IPS DF 19.7 (cell line): ENCODE measurements around the gene URM1.
A peak's percentile ranks its signal among the peaks of the same experiment; 100 is the strongest.

Experiments
- DNase-seq: peaks from one replicate; pipeline ENCODE4 v3.0.0-alpha.2; 2013; ENCODE audit warnings: low read depth, low spot score

The URM1 gene

GRCh38 chr9:128429513-128430086 is 58.4 kb downstream of the URM1 start:
- DNase-seq: no peak

- DNase-seq: no peak
These were observed 60.0 kb downstream of the URM1 start for GRCh38 chr9:128431207-128431606.

GRCh38 chr9:128434340-128434739 is 63.2 kb downstream of the URM1 start:
- DNase-seq: no peak

- DNase-seq: no peak
These were observed 64.4 kb downstream of the URM1 start for GRCh38 chr9:128435611-128436010.

- peak; percentile 74 for DNase-seq
These were observed 67.4 kb downstream of the URM1 start for GRCh38 chr9:128438343-128439109.

GRCh38 chr9:128439273-128439672 is 68.1 kb downstream of the URM1 start:
- DNase-seq: no peak
